ENCODE measurements around the gene ZNF493.

The ZNF493 gene

DNA sequence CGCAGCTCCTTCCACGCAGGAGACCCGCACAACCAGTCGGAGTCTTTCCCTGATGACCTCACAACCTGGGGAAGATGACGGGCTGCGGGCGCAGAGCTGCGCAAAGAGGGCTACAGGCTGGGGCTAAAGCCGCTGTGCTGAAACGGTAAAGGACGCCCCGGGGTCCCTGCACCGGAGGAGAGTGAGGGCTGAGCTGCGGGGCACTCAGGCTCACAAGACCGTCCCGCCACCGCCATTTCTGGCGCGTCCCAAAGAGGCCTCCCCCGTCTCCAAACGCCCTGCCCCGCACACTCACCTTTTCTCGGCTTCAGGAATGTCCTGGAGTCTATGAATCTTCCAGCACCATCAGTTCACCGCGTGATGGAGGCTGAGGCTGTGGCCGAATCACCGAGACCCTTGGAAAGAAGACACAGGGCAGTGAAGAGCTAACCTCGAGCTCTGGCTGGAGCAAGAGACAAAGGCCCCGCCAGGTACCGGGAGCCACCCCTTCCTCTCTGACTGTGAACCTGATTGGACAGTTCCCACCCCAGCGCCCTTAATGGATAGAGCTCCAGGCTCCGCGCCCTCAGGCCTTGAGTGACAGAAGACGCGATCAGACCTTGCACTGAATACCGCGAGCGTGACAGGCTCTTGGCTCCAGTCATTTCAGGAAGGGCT is 66.6 kb downstream of the ZNF493 start:
- no peak for TF ChIP-seq POLR2A (IDR thresholded peaks at IDR 0.05; ENCODE audit: low read depth, low read length)
- TF ChIP-seq POLR2AphosphoS5 (IDR thresholded peaks at IDR 0.05; ENCODE audit: low read depth, low read length): no peak
- no peak for FAIRE-seq
- no peak for DNase-seq (ENCODE audit: insufficient read length)

- TF ChIP-seq POLR2AphosphoS5 (IDR thresholded peaks at IDR 0.05; ENCODE audit: low read depth, low read length) (no peak), TAF1 (IDR thresholded peaks at IDR 0.05; ENCODE audit: borderline replicate concordance, low read depth, low read length) (no peak), POLR2A (IDR thresholded peaks at IDR 0.05; ENCODE audit: low read depth, low read length) (no peak)
- FAIRE-seq (no peak), DNase-seq (ENCODE audit: insufficient read length) (no peak)
Observed at GRCh38 chr19:21466627-21467026, 69.7 kb downstream of the ZNF493 start.

GRCh38 chr19:21468791-21469190 is 71.9 kb downstream of the ZNF493 start:
- TF ChIP-seq POLR2A (IDR thresholded peaks at IDR 0.05; ENCODE audit: low read depth, low read length) (no peak), POLR2AphosphoS5 (IDR thresholded peaks at IDR 0.05; ENCODE audit: low read depth, low read length) (no peak), TAF1 (IDR thresholded peaks at IDR 0.05; ENCODE audit: borderline replicate concordance, low read depth, low read length) (no peak)
- FAIRE-seq: no peak
- no peak for DNase-seq (ENCODE audit: insufficient read length)

DNA sequence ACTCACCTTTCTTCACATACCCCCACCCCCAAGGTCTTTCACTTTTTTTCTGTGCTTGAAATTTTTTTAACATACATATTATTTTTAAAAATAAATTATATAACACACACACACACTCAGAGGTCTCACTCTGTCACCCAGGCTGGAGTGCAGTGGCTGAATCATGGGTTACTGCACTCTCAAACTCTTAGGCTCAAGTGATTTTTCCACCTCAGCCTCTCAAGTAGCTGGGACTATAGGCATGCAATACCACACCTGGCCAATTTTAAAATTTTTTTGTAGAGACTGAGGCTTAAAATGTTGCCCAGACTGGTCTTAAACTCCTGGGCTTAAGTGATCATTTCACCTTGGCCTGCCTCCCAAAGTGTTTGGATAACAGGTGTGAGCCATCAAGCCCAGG is 75.6 kb downstream of the ZNF493 start:
- TF ChIP-seq POLR2A (IDR thresholded peaks at IDR 0.05; ENCODE audit: low read depth, low read length) (no peak), TAF1 (IDR thresholded peaks at IDR 0.05; ENCODE audit: borderline replicate concordance, low read depth, low read length) (no peak), POLR2AphosphoS5 (IDR thresholded peaks at IDR 0.05; ENCODE audit: low read depth, low read length) (no peak)
- no peak for DNase-seq (ENCODE audit: insufficient read length)
- FAIRE-seq: no peak

- no peak for FAIRE-seq
- DNase-seq (ENCODE audit: insufficient read length): no peak
- TF ChIP-seq POLR2AphosphoS5 (IDR thresholded peaks at IDR 0.05; ENCODE audit: low read depth, low read length) (no peak), POLR2A (IDR thresholded peaks at IDR 0.05; ENCODE audit: low read depth, low read length) (no peak), TAF1 (IDR thresholded peaks at IDR 0.05; ENCODE audit: borderline replicate concordance, low read depth, low read length) (no peak)
Observed at GRCh38 chr19:21474671-21475181, 77.8 kb downstream of the ZNF493 start.
